ENCODE results near the gene RBM15B. TPM values are rescaled to one million over a fixed set of nuclear protein-coding genes. Genes with fewer than 3 reads are reported as not detected.

Gene RBM15B
- total RNA-seq, 4 donors from 2014 or later = 4.9 to 13.7 (median 8.9) TPM

GRCh38 chr3:51382947-51383578 is 8.0 kb upstream of the RBM15B start:
- TF ChIP-seq CTCF (IDR thresholded peaks at IDR 0.05 in 4 of 5, conservative IDR thresholded peaks at IDR 0.05 in 1 of 5) (no peak), POLR2A (IDR thresholded peaks at IDR 0.05) (no peak)
- Histone ChIP-seq H3K4me1 (peaks cover 25 to 28% of the 10 kb centered on the region in 2 donors), H3K27me3 (no peaks in the 10 kb centered on the region), H3K9me3 (no peaks in the 10 kb centered on the region), H3K36me3 (peaks cover 0 to 10% of the 10 kb centered on the region in 2 donors), H3K4me3 (no peak overlapping the region), H3K27ac (no peak overlapping the region)
- intact Hi-C loops (cut with DNase I; ENCODE audit: low total_unique reads) = loop anchor here (5.0 kb wide), 1 partner anchor 154 kb away; the partner anchor contains the start of gene RAD54L2
- ATAC-seq (no peak), DNase-seq (no peak)
- in situ Hi-C loops (cut with MboI; ENCODE audit: low sequenced_read_pairs in 4 of 4) = loop anchor here in 2 of 4 donors (10.0 to 25.0 kb wide), 4 partner anchors 112 to 771 kb away; partner anchors contain the start of genes CISH (in 1 of the 2), MAPKAPK3 (in 1 of the 2) and TEX264 (in 1 of the 2)

- Histone ChIP-seq H3K27me3 (no peaks in the 10 kb centered on the region), H3K36me3 (peaks cover 0 to 21% of the 10 kb centered on the region in 2 donors), H3K27ac (peak overlapping the region; percentile 91 to 98 (median 92)), H3K9me3 (no peaks in the 10 kb centered on the region), H3K4me3 (peak overlapping the region; percentile 73 to 96 (median 94)), H3K4me1 (peaks cover 25 to 28% of the 10 kb centered on the region in 2 donors)
- intact Hi-C loops (cut with DNase I; ENCODE audit: low total_unique reads) (loop anchor here (2.0 to 5.0 kb wide), 3 partner anchors 153 to 767 kb away; partner anchors contain the start of genes MAPKAPK3, RAD54L2 and TEX264), in situ Hi-C loops (cut with MboI; ENCODE audit: low sequenced_read_pairs in 4 of 4) (loop anchor here in 2 of 4 donors (10.0 to 25.0 kb wide), 4 partner anchors 111 to 772 kb away; partner anchors contain the start of genes CISH (in 1 of the 2), MAPKAPK3 (in 1 of the 2) and TEX264 (in 1 of the 2))
- no peak for DNase-seq
- TF ChIP-seq CTCF (IDR thresholded peaks at IDR 0.05 in 4 of 5, conservative IDR thresholded peaks at IDR 0.05 in 1 of 5) (no peak), POLR2A (IDR thresholded peaks at IDR 0.05) (no peak)
- ATAC-seq = peak; percentile 41 to 46
Observed at GRCh38 chr3:51384055-51384725, 6.9 kb upstream of the RBM15B start.

- ATAC-seq (peak; percentile 96 to 97), DNase-seq (peak; percentile 98)
- intact Hi-C loops (cut with DNase I; ENCODE audit: low total_unique reads) (loop anchor here (2.0 to 5.0 kb wide), 3 partner anchors 152 to 768 kb away; partner anchors contain the start of genes MAPKAPK3, RAD54L2 and TEX264), in situ Hi-C loops (cut with MboI; ENCODE audit: low sequenced_read_pairs in 4 of 4) (loop anchor here in 2 of 4 donors (10.0 to 25.0 kb wide), 4 partner anchors 110 to 773 kb away; partner anchors contain the start of genes CISH (in 1 of the 2), MAPKAPK3 (in 1 of the 2) and TEX264 (in 1 of the 2))
- no peaks in the 10 kb centered on the region for H3K27me3 ChIP-seq
- H3K27ac ChIP-seq = peak within 1 kb of the TSS; percentile 91 to 98 (median 92)
- H3K36me3 ChIP-seq = peaks cover 0 to 21% of the 10 kb centered on the region in 2 donors
- TF ChIP-seq POLR2A (IDR thresholded peaks at IDR 0.05) (peak; percentile 88 to 95), CTCF (IDR thresholded peaks at IDR 0.05 in 4 of 5, conservative IDR thresholded peaks at IDR 0.05 in 1 of 5) (peak in 3 of 5 experiments; percentile 14 to 24 (median 20))
- H3K4me3 ChIP-seq = peak within 1 kb of the TSS; percentile 73 to 96 (median 94)
- H3K9me3 ChIP-seq = no peaks in the 10 kb centered on the region
- peaks cover 25 to 28% of the 10 kb centered on the region in 2 donors for H3K4me1 ChIP-seq
Observed at GRCh38 chr3:51384726-51385473, 6.2 kb upstream of the RBM15B start, which contains the start of gene MANF. TSS of gene MANF (plus strand) at chr3:51385291. CDS start at chr3:51385343, 52 bp downstream.

- Histone ChIP-seq H3K27ac (peak overlapping the region; percentile 91 to 98 (median 92)), H3K9me3 (no peaks in the 10 kb centered on the region), H3K36me3 (peaks cover 0 to 21% of the 10 kb centered on the region in 2 donors), H3K27me3 (no peaks in the 10 kb centered on the region), H3K4me3 (peak overlapping the region; percentile 70 to 96 (median 83)), H3K4me1 (peaks cover 31 to 34% of the 10 kb centered on the region in 2 donors)
- in situ Hi-C loops (cut with MboI; ENCODE audit: low sequenced_read_pairs in 4 of 4) (loop anchor here in 2 of 4 donors (10.0 to 25.0 kb wide), 4 partner anchors 109 to 773 kb away; partner anchors contain the start of genes CISH (in 1 of the 2), MAPKAPK3 (in 1 of the 2) and TEX264 (in 1 of the 2)), intact Hi-C loops (cut with DNase I; ENCODE audit: low total_unique reads) (loop anchor here (2.0 kb wide), 2 partner anchors 285 to 769 kb away; partner anchors contain the start of genes MAPKAPK3 and TEX264)
- DNase-seq (no peak), ATAC-seq (no peak)
- TF ChIP-seq CTCF (IDR thresholded peaks at IDR 0.05 in 4 of 5, conservative IDR thresholded peaks at IDR 0.05 in 1 of 5) (no peak), POLR2A (IDR thresholded peaks at IDR 0.05) (no peak)
Observed at GRCh38 chr3:51385621-51386091, 5.4 kb upstream of the RBM15B start.
